ENCODE data around the gene COL12A1.

DNA sequence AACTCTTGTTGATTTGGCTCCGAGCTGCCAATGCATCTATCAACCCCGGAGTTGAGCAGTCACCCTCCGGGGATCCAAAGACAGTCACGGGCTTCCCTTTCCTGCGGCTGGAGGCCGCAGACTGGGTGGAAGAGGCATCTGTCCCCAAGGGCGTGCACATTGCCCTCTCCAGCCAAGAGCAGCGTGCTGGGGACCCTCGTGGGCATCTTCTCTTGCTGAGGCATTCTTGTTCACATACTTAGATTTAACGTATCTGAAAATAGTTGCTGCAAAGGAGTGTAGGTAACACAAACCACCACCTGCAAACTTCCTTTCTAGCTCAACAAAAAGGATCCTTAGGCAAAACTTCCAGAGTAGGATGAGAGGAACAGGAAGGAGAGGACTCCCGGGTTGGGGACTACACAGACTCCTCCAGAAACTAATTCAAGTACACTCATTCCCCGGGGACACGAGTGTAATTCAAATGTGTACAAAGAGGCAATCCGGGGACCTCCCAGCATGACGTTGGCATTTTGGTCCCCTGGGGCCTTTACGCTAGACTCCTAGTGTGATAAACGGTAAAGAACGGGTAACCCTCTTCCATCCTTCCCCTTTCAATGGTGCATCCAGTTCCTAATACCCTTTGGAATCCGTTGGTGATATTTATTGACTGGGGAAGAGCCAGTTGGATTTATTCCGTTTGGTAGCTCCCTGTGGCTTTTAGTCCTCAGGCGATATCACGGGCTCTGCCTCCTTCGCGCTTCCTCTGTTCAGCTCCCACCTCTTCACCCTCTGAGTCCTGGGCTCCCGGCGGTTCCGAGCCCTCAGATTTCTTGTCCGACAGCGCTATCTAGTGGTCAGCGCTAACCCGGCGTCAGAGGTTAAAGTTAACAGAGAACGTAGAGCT is 2.7 kb upstream of the COL12A1 start:
- TF ChIP-seq CTCF (IDR thresholded peaks at IDR 0.05) (peak; percentile 80 to 89 (median 85)), POLR2A (IDR thresholded peaks at IDR 0.05) (no peak)

All from transverse colon (tissue), 3 donors.